GM12892 (cell line): ENCODE results near the gene NME7.

Source experiments
- POLR2A ChIP-seq: IDR thresholded peaks from 2 replicates; pipeline ENCODE4 v1.6.1; 2011; ENCODE audit warnings: low read depth, low read length, control low read depth
- POLR2AphosphoS5 ChIP-seq: IDR thresholded peaks from 2 replicates; pipeline ENCODE4 v1.6.1; 2011; ENCODE audit warnings: low read depth, low read length, control low read depth

DNA sequence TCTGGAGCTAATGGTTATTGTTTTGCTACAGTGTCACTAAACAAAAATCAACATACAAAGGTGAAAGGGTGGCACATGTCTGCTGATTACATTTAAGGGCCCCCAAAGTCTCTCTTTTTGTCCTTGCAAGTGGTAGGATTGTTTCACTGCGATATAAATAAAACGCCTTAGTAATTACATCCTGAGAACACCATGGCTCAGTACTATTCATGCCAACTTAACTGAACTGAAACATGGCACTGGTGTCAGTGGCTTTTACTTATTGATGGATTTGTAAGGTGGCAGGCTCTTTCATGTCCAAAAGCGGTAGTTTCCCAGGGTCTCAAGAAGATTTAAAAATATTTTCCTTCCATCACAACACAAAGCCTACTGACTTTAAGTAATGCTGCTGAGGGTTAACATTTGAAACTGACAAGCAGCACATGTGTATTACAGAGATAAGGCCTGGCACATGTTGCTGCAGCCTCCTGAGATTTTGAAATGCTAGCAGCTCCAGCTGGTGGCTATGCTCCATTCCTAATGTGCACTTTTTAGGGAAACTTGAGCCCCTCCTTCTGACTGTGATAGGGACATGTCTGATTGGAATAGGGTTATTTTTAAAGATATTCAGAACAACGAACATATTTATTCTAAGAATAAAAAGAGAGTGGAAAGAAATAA, 174.3 kb downstream of the NME7 start:
- TF ChIP-seq POLR2AphosphoS5, result no peak
- TF ChIP-seq POLR2A, result no peak
